ENCODE results near the gene CDH10.

Gene CDH10

DNA sequence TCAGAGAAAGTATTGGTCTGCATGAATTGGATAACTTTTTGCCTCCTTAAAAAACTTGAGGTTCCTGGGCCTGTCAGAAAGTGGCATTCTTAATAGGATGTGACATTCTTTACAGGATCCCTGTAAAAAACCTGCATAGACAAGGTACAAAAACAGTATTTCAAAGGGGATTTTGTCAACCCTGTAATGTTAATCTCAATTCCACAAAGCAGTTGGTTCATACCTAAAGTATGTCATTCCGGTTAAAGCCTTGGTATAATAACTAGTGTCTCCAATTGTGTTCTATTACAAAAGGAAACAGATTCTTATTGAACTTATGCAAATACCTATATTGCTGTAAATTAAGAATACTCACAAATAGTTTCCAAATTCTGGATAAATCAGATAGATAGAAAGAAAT lies 169.7 kb downstream of the CDH10 start:
- DNase-seq: no peak

DNA sequence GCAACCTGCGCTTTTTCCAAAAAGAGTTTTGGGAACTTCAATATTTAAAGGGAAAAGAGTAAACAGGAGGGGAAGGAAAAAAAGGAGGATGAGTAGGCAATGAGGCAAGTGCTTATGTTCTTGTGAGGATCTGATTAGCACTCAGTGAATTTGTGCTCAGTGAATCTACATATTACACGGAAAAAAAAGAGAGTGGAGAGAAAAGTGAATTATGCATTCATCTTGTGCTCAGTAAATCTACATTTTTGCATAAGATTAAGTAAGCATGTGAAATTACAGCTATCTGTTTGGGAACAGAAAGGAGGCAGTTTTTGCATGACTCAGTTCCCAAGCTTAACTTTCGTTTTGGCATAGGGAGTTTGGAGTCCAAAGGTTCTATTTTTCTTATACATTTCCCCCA lies 170.1 kb downstream of the CDH10 start:
- no peak for DNase-seq

DNA sequence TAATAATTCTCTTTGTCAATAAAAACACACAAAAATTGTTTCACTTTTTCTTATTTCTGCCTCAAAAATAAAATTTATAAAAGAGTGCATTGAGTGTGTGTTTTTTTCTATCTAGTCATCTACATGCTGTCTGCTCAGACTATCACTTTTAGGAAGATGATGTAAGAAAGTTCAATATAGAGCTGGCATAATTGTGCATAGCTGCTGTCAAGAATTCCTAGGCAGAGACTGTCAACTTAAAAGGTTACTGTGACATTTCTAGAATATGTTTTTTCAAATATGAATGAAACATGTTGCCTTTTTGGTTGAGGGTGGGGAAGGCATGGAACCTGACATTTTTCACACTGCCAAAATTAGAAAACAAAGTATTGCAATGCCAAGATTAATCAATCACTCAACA lies 172.3 kb downstream of the CDH10 start:
- no peak for DNase-seq

DNA sequence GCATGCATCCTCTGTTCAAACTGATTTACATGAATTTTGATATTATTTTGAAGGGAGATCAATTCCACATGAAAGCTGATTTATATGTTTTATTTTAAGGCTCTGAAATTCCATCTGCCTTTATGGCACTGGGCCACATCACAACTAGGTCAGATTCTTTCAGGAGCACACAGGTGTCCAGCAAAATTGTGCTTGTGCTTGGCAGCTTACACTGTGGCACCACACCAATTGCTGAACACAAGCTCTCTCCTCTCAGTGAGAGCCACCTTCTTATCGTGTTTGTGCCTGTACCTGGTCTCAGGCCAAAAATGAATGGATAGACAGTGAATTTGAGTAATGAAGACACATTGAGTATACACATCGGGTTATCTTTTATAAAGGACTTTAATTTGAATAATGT lies 200.4 kb downstream of the CDH10 start:
- DNase-seq: no peak

DNA sequence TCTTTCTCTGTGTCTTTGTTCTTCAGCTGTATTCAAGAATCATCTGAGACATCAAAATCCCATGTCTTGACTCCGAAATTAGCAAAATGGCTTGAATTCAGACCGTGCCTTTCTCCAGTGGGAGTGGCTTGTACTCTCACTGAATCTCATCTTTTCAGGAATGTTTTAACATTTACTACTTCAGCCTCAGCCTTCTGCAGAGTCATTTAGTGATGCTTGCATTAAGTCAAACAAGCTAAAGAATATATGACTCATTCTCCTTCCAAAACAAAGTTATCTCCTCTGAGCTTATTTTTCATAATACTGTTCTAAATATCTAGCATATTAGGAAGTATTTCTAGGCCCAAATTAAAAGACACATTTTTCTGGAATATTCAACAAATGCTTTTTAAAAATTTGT lies 205.3 kb downstream of the CDH10 start:
- no peak for DNase-seq

Measured in activated CD4-positive, alpha-beta T cell treated with anti-CD3 and anti-CD28 coated beads, Interleukin-2, Interleukin-6, amounts not matched to agents 100 ng/mL and 50 ng/mL, durations not matched to agents 16 hours and 8 hours (primary cell).